Skeletal muscle cell (primary cell): ENCODE results near the gene NFE2L3.
"Not testable (repeated sequence)": the region's sequence is repeated elsewhere in the genome, so short reads cannot be mapped to it uniquely, and the experiment has no call there.

Experiments
- DNase-seq: peaks from one replicate; pipeline ENCODE4 v3.0.0-alpha.2; 2010; ENCODE audit warnings: low read depth
- H3K4me3 ChIP-seq: 2 replicates; pipeline ENCODE4 v1.5.1; 2011; ENCODE audit warnings: low read depth, mild to moderate bottlenecking, control low read depth, low read length, moderate library complexity

The NFE2L3 gene, protein sequence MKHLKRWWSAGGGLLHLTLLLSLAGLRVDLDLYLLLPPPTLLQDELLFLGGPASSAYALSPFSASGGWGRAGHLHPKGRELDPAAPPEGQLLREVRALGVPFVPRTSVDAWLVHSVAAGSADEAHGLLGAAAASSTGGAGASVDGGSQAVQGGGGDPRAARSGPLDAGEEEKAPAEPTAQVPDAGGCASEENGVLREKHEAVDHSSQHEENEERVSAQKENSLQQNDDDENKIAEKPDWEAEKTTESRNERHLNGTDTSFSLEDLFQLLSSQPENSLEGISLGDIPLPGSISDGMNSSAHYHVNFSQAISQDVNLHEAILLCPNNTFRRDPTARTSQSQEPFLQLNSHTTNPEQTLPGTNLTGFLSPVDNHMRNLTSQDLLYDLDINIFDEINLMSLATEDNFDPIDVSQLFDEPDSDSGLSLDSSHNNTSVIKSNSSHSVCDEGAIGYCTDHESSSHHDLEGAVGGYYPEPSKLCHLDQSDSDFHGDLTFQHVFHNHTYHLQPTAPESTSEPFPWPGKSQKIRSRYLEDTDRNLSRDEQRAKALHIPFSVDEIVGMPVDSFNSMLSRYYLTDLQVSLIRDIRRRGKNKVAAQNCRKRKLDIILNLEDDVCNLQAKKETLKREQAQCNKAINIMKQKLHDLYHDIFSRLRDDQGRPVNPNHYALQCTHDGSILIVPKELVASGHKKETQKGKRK

GRCh38 chr7:26151953-26152781 lies at the start of gene NFE2L3:
Gene NFE2L3, plus strand, starts transcription at chr7:26152198. Its CDS starts 301 bp downstream, at chr7:26152499.
- no peak for DNase-seq
- H3K4me3 ChIP-seq, result peak within 1 kb of the TSS; percentile 56

DNA sequence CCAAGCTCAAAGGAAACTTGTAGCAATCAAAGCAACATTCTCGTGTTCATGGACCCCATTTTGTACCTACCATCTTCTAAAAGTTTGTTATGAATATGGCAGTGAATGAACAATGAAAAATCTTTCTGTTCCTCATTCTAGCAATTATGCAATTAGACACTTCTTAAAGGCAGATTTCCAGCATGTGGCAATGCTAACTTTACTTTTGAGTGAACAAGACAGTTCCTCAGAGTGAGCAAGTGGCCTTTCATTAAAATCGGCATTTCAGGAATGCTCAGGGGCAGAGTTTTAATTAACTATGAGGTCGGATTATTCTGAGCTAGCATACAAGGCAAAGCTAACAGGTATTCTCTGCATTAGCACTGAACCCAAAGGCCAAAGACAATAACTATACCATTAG lies 48.4 kb upstream of the NFE2L3 start:
- DNase-seq, result no peak
- H3K4me3 ChIP-seq, result no peak overlapping the region

DNA sequence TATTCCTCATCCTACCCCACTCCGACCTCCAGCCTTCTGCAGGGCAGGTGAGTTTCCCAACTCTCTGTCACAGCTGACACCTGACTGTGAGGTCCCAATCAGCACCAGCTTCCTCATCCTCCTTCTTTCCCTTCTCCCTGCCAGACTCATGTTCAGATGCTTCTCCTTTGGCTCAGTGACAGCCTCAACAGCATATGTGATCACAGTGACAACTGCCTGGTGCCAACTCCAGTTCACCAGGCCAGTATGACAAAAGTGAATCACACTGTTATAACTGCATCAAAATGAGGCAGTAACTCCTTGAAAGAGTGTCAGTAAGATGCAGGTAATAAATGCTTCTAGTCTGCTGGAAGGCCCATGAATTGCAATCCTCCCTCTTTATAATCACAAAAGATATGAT lies 46.8 kb upstream of the NFE2L3 start:
- no peak for DNase-seq
- no peak overlapping the region for H3K4me3 ChIP-seq

DNA sequence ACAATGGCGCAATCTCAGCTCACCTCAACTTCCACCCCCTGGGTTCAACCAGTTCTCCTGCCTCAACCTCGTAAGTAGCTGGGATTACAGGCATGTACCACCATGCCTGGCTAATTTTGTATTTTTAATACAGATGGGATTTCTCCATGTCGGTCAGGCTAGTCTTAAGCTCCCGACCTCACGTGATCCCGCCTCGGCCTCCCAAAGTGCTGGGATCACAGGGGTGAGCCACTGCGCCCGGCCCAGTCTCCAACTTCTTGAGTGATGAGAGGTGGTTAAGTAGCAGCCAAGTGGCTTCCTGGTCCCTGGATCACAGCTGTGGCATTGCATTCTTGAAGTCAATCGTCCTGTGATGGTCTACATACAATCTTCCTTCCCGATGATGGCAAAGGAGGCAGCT lies 46.1 kb upstream of the NFE2L3 start:
- DNase-seq, result no peak

DNA sequence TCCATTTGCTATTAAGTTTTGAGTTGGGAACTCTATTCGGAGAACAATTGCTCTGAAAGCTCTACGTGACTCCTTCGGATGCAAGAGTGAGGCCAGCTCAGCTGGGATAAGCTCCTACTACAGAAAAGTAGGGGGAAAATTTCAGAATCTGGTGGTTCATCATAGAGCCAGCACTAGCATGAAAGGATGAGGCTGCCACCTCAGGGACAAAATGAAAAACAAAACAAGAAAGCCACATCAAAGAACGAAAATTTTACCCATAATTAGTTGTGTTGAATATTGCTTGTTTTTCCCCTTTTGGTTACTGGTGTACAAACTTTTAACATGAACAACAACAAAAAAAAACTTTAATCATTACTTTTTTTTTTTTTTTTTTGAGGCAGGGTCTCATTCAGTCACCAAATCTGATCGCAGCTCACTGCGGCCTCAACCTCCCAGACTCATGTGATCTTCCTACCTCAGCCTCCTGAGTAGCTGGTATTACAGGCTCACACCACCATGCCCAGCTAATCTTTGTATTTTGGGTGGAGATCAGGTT lies 39.7 kb upstream of the NFE2L3 start:
- no peak for DNase-seq

More for the DNA sequence above, 46.1 kb upstream of the NFE2L3 start:
- no peak overlapping the region for H3K4me3 ChIP-seq

GRCh38 chr7:26115650-26116049 lies 36.3 kb upstream of the NFE2L3 start:
- no peak overlapping the region for H3K4me3 ChIP-seq
- no peak for DNase-seq

More for the DNA sequence above, 39.7 kb upstream of the NFE2L3 start:
- no peak overlapping the region for H3K4me3 ChIP-seq

- no peak overlapping the region for H3K4me3 ChIP-seq
- no peak for DNase-seq
These were observed 34.7 kb upstream of the NFE2L3 start for GRCh38 chr7:26117142-26117807.

DNA sequence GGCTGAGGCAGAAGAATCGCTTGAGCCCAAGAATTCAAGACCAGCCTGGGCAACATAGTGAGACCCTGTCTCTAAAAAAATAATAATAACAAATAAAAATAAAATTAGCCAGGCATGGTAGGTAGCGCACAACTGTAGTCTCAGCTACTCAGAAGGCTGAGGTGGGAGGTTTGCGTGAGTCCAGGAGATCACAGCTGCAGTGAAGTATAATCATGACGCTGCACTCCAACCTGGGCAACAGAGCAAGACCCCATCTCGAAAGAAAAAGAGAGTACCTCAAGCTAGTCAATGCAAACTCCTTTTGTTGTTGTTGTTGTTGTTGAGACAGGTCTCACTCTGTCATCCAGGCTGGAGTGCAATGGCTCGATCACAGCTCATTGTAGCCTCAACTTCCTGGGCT lies 34.0 kb upstream of the NFE2L3 start:
- H3K4me3 ChIP-seq, result no peak overlapping the region

DNA sequence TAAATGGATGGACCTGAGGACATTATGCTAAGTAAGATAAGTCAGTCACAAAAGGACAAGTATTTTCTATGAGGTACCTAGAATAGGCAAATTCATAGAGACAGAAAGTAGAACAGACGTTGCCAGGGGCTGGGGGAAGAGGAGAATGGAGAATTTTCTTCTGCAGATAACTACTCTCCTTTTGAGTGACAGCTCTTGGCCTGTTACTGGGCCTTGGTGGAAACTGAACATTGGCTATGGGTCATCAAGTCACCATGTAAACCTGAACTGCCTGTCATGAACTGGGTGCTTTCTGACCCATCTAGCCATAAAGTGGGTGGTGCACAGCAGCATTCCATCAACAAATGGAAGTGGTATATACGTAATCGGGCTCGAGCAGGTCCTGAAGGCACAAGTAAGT lies 29.3 kb upstream of the NFE2L3 start:
- no peak overlapping the region for H3K4me3 ChIP-seq
- DNase-seq, result no peak

More for the DNA sequence above, 34.0 kb upstream of the NFE2L3 start:
- DNase-seq, result no peak

DNA sequence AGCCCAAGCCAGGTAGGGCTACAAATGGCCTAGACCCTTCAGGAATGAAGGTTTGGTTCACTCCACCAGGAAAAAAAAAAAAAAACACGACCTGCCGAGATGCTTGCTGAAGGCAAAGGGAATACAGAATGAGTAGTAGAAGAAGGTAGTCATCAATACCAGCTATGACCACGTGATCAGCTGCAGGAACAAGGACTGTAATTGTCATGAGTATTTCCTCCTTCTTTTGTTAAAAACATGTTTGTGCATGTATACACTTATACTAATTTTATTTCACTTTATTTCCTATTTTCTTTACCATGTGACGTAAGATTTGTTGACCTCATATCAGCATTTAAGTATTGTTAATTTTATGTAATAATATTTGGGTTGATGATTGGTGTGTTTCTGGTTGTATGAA lies 27.2 kb upstream of the NFE2L3 start:
- not testable (repeated sequence) for H3K4me3 ChIP-seq

GRCh38 chr7:26127411-26127810 lies 24.6 kb upstream of the NFE2L3 start:
- H3K4me3 ChIP-seq, result no peak overlapping the region
- no peak for DNase-seq

More for the DNA sequence above, 27.2 kb upstream of the NFE2L3 start:
- not testable (repeated sequence) for DNase-seq

GRCh38 chr7:26131056-26131589 lies 20.9 kb upstream of the NFE2L3 start:
- no peak overlapping the region for H3K4me3 ChIP-seq
- no peak for DNase-seq

DNA sequence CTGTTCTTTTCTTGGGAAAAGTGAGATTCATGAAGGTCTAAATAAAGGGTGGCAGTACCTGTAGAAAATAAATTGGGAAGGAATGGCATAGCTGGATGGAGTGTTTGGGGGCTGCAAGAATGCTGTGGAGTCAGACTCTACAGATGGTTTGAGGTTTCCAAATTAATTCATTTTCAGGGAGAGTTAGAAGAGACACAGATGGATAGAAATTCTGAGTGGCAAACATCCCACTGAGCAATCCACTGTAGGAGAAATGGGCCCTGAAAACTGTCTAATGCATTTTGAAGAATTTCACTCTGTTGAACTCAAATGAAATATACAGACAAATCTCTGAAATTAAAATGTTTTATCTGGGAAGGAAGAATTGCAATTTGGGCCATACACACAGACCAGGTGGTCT lies 16.9 kb upstream of the NFE2L3 start:
- H3K4me3 ChIP-seq, result no peak overlapping the region
- DNase-seq, result no peak

GRCh38 chr7:26135551-26135950 lies 16.4 kb upstream of the NFE2L3 start:
- DNase-seq, result no peak
- no peak overlapping the region for H3K4me3 ChIP-seq

DNA sequence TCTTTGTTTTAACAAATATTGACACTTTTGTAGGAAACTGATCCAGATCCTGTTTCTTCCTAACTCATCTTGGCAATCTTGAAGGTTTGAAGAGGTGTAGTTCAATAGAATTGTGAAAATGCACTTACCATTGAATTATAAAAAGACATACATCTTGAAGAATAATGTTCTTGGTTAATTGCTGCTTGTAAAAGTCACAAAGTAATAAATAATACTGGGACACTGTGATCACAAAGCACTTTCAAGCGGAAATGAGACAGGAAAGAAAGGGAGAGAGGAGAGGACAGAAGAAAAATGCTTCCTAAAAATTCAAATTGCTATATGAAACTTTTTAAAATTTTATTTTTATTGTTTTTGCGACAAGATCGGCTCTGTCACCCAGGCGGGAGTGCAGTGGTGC lies 15.2 kb upstream of the NFE2L3 start:
- DNase-seq, result no peak
- no peak overlapping the region for H3K4me3 ChIP-seq

GRCh38 chr7:26140380-26140779 lies 11.6 kb upstream of the NFE2L3 start:
- no peak overlapping the region for H3K4me3 ChIP-seq
- no peak for DNase-seq

GRCh38 chr7:26141077-26141476 lies 10.9 kb upstream of the NFE2L3 start:
- H3K4me3 ChIP-seq, result no peak overlapping the region
- no peak for DNase-seq

DNA sequence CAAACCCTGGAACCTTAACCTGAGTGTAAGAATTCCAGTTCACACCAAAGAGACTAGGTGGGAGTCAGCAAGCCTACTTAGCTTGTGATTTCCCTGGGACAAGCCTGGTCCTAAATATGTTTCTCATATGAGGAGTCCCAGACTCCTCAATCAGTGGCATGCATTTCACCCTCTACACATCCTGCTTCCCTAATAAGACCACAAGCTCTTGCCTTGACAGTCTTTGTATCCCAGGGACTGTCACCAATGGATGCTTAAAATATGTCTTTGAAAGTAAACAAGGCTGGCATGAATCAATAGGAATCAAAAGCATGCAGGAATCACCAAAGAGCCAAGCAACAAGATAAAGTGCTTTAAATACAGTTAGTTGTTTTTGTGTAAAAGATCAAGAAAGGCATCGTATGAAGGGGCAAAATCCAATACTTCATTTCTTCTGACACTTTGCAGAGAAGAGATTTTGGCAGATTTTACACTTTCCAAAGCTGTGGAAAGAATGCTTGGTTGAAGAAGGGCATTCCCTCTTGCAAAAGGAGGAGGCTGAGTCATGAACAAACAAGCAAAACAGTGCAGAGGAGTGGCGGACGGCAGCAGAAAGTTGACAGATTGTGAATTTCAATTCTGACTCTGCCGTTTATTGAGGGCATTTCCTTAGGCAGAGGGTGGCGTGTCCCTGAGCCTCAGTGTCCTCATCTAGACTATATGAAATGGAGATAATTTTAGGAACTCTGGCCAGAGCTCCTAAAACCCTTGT lies 8.5 kb upstream of the NFE2L3 start:
- no peak for DNase-seq
- H3K4me3 ChIP-seq, result no peak overlapping the region
